ENCODE measurements around the gene TINCR. TPM values are rescaled to one million over a fixed set of nuclear protein-coding genes. Genes with fewer than 3 reads are reported as not detected.
"Not testable (repeated sequence)": the region's sequence is repeated elsewhere in the genome, so short reads cannot be mapped to it uniquely, and the experiment has no call there.

Gene TINCR
- polyA plus RNA-seq (ENCODE audit: insufficient read depth in 1 of 5, insufficient read length in 5 of 5, low replicate concordance in 1 of 5), result under 1 TPM; 0.40 to 0.64 (median 0.50) TPM
- long read RNA-seq, donor 1, partial matches to known transcripts, result 0 of 1 reads
- long read RNA-seq, donor 1, other reads (novel, unspliced or antisense), result 0 of 1 reads
- long read RNA-seq, donor 2, result 0 reads
- long read RNA-seq, donor 3, result 0 reads
- long read RNA-seq, donor 4, result 0 reads
- long read RNA-seq, donor 5, result 0 reads
- long read RNA-seq, donor 6, result 0 reads
- long read RNA-seq, donor 7, result 0 reads
- long read RNA-seq, donor 8, result 0 reads

GRCh38 chr19:5567360-5567969 is at the start of gene TINCR:
Gene TINCR (minus strand): TSS chr19:5567953.
- no peak for DNase-seq

DNA sequence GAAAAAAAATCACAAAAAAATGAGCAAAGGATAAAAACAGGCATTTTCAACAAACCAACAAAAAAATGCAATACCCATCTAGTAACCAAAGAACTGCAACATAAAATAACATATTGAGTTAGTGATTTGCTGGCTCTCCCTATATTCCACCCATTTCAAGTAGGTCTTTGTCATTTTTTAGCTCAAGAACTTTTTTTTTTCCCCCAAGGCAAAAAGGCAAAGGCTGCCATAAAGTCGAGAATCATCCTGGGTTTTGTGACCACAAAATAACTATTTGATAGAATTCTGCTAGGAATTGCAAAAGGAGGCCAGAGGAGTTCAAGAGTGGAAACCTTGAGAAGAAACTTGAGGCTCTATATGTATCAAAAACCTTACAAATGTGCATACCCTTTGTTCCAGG is 49.3 kb upstream of the TINCR start:
- DNase-seq, result no peak

GRCh38 chr19:5615756-5616327 is 48.1 kb upstream of the TINCR start:
- DNase-seq, result no peak

- DNase-seq, result no peak
These were observed 45.4 kb upstream of the TINCR start for GRCh38 chr19:5612891-5613865.

DNA sequence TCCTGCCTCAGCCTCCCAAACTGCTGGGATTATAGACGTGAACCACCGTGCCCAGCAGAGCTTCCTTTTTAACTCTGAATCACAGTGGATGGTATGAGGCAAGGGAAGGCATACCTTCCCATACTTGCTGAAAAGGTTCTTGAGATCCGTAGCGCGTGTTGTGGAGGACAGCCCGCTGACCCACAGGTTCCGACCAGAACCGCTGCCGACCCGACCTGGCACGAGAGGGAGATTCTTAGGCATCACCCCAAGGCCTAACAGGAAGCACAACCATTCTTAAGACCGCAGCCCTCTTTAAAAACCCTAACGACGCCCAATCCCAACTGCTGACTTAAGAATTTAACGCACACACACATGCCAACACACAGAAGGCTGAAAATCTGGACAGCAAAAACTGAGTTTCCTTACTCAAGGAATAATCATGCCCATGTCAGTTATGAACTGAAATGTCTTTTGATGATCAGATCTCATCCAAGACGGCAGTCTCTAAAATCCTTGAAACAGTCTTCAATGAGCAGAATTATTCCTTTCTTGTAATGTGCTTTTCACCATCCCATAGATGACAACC is 42.2 kb upstream of the TINCR start:
- no peak for DNase-seq

DNA sequence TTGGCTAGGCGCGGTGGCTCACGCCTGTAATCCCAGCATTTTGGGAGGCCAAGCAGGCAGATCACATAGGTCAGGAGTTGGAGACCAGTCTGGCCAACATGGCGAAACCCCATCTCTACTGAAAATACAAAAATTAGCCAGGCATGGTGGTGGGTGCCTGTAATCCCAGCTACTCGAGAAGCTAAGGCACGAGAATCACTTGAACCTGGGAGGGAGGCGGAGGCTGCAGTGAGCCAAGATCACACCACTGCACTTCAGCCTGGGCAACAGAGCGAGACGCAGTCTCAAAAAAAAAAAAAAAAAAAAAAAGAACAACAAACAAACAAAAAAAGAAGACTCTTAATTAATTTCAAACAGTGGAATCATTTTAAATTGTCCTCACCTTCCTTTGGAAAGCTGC is 41.0 kb upstream of the TINCR start:
- not testable (repeated sequence) for DNase-seq

GRCh38 chr19:5608291-5608690 is 40.5 kb upstream of the TINCR start:
- DNase-seq, result no peak

GRCh38 chr19:5607318-5608275 is 39.8 kb upstream of the TINCR start:
- DNase-seq, result no peak

GRCh38 chr19:5605362-5605761 is 37.6 kb upstream of the TINCR start:
- no peak for DNase-seq

- DNase-seq, result no peak
These were observed 35.9 kb upstream of the TINCR start for GRCh38 chr19:5603626-5604025.

- DNase-seq, result no peak
These were observed 33.0 kb upstream of the TINCR start for GRCh38 chr19:5600797-5601196.

DNA sequence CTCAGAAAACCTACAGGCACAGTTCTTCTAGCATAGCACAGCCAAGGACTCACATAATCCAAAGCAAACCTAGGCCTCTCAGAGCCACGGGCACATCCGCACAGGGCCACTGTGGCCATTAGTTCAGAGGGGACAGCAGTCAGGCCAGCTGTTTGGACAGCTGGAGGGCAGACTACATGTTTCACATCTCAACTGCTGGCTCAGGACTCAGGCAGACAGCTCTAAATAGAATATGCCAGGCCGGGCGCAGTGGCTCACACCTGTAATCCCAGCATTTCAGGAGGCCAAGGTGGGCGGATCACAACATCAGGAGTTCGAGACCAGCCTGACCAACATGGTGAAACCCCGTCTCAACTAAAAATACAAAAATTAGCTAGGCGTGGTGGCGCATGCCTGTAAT is 28.0 kb upstream of the TINCR start:
- DNase-seq, result no peak

- no peak for DNase-seq
These were observed 27.4 kb upstream of the TINCR start for GRCh38 chr19:5595129-5595528.

- no peak for DNase-seq
These were observed 26.8 kb upstream of the TINCR start for GRCh38 chr19:5594521-5594950.

DNA sequence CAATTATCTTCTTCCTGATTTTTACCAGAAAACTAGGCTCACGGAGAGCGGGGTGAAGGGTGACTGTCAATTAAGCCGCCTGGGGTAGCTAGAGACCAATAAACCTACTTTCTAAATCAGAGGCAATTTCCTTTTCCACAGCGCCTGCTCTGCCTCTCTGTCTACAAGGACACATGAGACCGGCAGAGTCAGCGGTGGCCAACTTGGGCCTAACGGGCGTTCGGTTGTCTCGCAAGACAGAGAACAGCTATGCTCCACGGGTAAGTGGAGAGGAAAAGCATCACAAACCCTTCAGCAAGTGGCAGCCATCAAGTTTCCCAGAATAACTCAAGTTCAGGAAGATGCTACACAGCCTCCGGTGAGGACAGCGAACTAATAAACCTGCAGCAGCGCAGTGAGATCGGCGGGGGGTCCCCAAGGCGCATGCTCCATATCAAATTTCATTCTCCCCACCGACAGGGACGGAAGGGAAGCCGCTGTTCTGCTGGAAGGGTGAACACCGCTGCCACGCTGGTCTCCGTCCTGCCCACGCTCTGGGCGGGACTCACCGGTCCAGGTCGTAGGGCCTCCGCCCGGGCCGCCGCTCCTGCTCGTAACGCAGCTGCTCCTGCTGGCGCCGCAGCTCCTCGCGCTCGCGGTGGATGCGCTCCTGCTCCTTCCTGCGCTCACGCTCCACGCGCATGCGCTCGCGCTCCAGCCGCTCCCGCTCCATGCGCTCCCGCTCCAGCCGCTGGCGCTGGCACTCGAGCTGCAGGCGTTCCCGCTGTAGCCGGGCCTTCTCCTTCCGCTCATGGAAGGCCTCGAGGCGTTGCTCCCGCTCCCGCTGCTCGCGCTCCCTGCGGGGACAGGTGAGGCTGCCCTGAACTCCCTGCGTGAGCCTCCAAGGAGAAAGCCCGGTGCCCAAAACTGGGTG is 25.8 kb upstream of the TINCR start:
- no peak for DNase-seq

- DNase-seq, result no peak
These were observed 25.0 kb upstream of the TINCR start for GRCh38 chr19:5592531-5593342.

DNA sequence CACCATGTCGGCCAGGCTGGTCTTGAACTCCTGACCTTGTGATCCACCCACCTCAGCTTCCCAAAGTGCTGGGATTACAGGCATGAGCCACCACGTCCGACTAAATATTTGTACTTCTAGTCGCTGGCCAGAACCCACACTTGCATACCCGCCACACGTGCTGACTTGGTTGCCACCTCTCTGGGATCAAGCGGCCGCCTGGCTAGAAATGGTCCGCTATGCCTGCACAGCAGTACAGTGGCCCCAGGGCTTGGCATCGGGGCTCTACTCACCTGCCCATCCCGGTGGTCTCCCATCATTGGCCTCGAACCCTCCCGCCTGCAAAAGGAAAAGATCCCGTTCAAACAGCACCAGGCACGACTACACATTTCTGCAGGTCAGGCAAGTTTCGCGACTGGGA is 23.7 kb upstream of the TINCR start:
- DNase-seq, result no peak

- no peak for DNase-seq
These were observed 23.1 kb upstream of the TINCR start for GRCh38 chr19:5590865-5591154.

Measured in right lung (tissue), 10 donors.